AG09309 (cell line): ENCODE results near the gene FLVCR1.
A peak's percentile ranks its signal among the peaks of the same experiment; 100 is the strongest.

ENCODE experiments used
- DNase-seq: peaks from one replicate; pipeline ENCODE4 v3.0.0-alpha.2; 2010; ENCODE audit warnings: low read depth
- H3K4me3 ChIP-seq: 2 replicates; pipeline ENCODE4 v1.5.1; 2011; ENCODE audit warnings: mild to moderate bottlenecking, low read depth, low read length, moderate library complexity; ENCODE audit not compliant: control insufficient read depth
- TF ChIP-seq, protein P1 (sequence below): IDR thresholded peaks from 2 replicates; pipeline ENCODE4 v1.5.1; 2011; ENCODE audit warnings: mild to moderate bottlenecking, low read depth, low read length, inconsistent platforms; ENCODE audit not compliant: insufficient read depth, control insufficient read depth; ENCODE audit errors: missing control alignments

FLVCR1 gene

DNA sequence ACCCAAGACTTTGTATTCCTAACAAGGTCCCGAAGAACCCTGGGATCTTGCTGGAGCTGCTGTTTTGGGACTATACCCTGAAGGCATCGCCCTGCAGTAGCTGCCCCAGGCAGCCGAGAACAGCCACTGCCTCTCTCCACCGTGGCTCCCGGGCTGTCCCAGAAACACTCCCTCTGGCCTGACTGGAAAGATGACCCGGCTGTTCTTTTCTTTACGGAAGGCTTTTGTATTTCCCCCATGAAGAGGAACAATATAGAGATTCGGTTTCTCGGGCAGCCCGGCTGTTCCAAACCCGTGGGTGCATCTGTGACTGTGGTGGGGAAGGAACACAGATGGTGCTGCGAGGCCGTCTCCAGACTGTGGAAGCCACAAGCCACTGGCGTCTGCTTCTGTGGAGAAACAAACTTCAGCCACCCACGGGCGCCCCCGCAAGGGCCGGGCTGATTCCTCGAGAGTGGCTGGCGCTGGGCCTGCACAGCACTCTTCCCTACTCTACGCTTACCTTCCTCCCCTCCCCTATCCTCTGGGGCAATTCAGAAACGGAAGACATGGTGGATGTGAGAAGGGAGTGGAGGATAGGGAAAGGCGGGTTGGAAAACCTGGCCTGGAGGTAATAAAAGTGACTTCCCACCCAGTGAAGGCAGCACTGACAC lies 58.5 kb downstream of the FLVCR1 start:
- DNase-seq: no peak
- no peak overlapping the region for H3K4me3 ChIP-seq
- TF ChIP-seq, protein P1, sequence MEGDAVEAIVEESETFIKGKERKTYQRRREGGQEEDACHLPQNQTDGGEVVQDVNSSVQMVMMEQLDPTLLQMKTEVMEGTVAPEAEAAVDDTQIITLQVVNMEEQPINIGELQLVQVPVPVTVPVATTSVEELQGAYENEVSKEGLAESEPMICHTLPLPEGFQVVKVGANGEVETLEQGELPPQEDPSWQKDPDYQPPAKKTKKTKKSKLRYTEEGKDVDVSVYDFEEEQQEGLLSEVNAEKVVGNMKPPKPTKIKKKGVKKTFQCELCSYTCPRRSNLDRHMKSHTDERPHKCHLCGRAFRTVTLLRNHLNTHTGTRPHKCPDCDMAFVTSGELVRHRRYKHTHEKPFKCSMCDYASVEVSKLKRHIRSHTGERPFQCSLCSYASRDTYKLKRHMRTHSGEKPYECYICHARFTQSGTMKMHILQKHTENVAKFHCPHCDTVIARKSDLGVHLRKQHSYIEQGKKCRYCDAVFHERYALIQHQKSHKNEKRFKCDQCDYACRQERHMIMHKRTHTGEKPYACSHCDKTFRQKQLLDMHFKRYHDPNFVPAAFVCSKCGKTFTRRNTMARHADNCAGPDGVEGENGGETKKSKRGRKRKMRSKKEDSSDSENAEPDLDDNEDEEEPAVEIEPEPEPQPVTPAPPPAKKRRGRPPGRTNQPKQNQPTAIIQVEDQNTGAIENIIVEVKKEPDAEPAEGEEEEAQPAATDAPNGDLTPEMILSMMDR: no peak

DNA sequence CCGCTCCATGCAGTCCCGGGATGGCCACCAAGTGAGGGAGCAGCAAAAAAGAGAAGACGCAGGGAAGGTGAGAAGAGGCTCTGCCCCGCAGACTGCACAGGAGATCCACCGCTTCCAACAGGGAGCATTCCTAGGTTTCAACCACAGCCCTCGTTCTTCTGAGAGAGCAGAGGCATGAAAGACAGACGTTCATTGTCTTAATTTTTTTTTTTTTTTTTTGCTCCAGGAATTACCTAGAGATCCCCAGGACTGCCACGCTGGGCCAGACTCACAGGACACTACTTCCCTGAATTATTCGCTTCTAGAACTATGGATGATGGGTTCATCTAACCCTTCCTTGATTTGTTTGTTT lies 59.0 kb downstream of the FLVCR1 start:
- no peak for DNase-seq
- TF ChIP-seq, protein P1: no peak
- no peak overlapping the region for H3K4me3 ChIP-seq

DNA sequence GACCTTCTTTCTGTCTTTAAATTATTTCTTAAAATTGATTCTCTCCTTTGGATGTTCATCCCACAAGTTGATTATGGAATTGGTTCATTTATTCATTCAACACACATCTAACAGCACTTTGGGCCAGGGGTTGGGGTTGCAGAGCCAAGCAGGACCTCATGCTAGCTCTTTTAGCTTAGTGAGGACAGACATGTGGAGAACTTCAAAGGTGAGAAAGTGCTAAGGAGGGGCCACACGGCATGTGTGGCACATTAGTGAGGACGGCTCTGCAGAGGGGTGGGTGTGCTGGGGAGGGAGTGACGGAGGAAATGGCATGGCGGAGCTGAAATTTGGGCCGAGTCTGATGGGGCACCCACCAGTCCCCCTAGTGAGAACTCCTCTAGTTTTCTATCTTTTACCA lies 59.8 kb downstream of the FLVCR1 start:
- H3K4me3 ChIP-seq: no peak overlapping the region
- DNase-seq: no peak
- TF ChIP-seq, protein P1: no peak

DNA sequence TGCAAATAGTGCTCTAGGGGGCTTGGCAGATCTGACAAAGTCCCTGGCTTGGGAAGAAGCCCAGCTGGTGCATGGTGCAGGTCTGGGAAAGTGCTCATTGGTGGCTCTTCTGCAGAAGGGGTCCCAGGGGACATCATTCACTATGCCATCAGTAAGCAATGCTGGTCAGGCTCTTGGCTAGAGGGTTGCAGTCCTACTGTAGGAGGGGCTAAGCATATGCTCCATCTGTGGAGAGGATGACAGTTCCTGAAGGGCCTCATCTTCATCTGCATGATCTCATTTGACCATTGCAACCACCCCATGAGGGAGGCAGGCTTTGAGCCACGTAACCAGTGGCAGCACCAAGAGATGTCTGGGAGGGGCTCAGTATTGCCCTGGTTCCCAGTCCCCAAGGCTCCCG lies 60.7 kb downstream of the FLVCR1 start:
- TF ChIP-seq, protein P1: no peak
- DNase-seq: no peak
- no peak overlapping the region for H3K4me3 ChIP-seq

DNA sequence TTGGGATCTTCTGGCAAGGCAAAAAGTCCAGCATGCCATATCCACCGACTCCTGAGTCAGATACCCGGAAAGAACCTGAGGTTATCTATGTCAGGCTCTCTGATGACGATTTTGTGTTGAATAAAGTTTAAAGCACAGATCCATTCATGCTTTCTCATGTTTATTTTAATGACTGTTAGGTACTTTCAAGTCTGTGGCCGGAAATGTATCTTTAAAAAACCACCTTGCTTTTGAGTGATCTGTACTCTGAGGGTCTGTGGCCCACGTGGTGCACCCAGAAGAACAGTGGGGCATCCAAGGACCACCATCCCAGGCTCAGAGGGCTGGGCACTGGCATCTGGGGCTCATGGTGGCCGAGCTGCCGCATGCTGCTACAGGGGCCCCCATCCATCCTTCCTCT lies 62.2 kb downstream of the FLVCR1 start:
- no peak for DNase-seq
- no peak overlapping the region for H3K4me3 ChIP-seq
- TF ChIP-seq, protein P1: no peak

DNA sequence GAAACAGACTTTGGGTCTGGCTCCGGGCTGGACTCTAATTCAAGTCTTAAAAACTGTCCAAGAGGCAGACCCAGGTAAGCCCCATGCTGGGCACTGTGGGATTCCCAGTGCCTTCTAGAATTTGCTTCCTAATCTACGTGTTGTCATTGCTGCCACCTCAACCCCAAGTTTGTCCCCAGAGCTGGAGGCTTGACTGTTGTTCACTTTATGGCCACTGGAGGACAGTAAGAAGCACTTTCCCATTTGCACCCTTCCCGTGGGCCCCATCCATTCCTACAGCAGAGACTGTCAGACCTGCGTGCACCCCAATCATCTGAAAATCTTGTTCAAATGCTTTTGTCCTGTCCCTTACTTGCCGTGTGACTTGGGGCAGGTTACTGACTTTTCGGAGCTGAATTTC lies 62.8 kb downstream of the FLVCR1 start:
- DNase-seq: no peak
- TF ChIP-seq, protein P1: peak; percentile 27
- H3K4me3 ChIP-seq: no peak overlapping the region

DNA sequence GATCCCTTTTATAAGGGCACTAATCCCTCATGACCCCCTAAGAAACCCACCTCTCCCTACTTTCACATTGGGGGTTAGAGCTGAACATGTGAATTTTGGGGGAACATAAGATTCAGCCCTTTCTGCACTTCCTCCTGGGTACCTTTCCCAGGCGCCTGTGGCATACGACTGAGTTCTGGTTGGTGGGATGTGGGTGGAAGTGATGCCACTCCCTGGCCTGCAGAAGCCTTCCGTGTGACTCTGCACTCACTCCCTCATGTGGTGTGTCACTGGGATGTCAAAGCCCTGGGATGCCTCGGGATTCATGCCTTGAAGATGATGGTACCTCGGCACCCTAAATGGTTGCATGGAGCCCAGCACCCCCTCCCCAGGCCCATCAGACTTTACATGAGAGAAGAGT lies 63.9 kb downstream of the FLVCR1 start:
- TF ChIP-seq, protein P1: no peak
- no peak for DNase-seq
- H3K4me3 ChIP-seq: no peak overlapping the region
